ENCODE measurements around the gene GLCE.

GRCh38 chr15:69296606-69297005, 136.2 kb downstream of the GLCE start:
- TF ChIP-seq GATA2 (IDR thresholded peaks at IDR 0.05; ENCODE audit: low read depth, low read length), result no peak
- no peak for TF ChIP-seq GATA3 (IDR thresholded peaks at IDR 0.05; ENCODE audit: low read depth, low read length)

Measured in SH-SY5Y (cell line).